OCI-M1 (cell line): ENCODE data around the gene SRCIN1.
"Not testable (repeated sequence)": the region's sequence is repeated elsewhere in the genome, so short reads cannot be mapped to it uniquely, and the experiment has no call there.

Experiments used
- DNase-seq: peaks from one replicate; lab custom pipeline; 2025; lab: John Stamatoyannopoulos, UW

The SRCIN1 gene

GRCh38 chr17:38544839-38545209 lies 60.9 kb downstream of the SRCIN1 start:
- DNase-seq = no peak

GRCh38 chr17:38544175-38544838 lies 61.4 kb downstream of the SRCIN1 start:
- no peak for DNase-seq

GRCh38 chr17:38543403-38544174 lies 62.2 kb downstream of the SRCIN1 start:
- no peak for DNase-seq

DNA sequence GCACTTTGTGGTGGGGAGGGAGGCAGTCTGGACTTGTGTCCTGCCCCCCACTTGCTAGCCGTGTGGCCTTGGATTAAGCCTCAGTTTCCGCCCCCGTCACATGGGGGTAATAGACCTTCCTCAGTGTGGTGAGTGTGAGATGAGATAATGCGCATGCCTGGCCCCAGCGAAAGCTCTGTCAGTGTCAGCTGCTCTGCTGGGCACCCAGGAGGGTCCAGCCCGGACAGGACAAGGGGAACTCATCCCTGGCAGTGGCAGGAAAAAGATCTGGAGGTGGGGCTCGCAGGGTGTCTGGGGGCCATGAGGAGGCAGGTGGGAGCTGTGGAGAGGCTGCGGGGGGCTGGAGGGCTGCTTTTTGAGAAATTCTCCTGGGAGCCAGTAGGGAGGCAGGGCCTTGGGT lies 63.5 kb downstream of the SRCIN1 start:
- no peak for DNase-seq

DNA sequence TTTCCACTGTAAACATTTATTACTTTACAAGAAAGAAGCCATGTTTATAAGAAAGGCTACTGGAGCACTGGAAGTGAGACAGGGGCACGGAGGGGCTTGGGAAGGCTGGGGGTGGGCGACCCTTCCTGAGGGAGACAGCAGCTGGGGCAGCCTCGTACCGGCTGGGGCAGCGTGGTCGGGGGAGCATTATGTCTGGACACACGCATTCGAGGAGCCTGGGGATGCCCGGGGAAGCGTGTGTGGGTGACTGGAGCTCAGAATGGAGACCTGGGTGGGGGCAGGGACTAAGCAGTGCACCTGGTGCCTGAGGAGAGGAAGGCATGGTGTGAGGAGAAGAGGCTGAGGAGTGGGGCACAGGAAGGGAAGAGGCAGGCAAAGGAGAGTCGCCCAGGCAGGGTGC lies 64.5 kb downstream of the SRCIN1 start:
- no peak for DNase-seq

DNA sequence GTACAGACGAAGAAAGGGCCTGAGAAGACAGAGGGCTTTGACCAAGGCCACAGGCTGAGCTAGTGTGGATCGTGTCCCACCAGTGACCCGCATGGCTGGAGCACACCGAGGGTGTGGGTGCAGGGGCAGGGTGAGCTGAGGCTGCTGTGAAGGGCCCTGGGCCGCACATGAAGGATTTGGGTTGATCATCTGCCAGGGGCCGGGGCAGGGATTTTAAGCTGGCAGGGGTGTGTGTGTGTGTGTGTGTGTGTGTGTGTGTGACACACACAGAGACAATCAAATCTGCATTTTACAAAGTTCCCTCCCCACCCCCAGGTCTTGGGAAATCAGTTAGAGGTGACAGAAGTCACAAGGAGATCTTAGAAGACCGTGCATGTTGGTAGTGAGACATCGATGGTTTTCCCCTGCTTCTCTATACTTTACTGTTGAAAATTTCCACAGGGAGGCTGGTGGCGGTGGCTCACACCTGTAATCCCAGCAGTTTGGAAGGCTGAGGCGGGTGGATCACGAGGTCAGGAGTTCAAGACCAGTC lies 65.2 kb downstream of the SRCIN1 start:
- DNase-seq = no peak

DNA sequence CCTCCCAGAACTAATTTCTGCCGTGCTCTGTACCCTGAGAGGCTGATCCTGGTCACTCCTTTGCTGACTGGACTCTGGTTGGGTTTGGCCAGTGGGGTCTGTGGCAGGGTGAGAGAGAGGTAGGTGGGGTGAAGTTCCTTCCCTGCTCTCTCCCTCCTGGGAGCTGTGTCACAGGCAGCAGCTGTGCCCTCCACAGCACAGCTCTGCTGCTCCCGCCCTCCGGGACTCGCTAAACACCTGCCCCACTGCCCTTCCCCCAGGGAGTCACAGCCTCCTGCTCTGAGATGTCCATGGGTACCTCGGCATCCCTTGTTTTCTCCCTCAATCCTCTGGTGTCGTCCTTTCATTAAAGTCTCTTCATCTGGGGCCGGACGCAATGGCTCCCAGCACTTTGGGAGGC lies 66.4 kb downstream of the SRCIN1 start:
- DNase-seq = no peak

DNA sequence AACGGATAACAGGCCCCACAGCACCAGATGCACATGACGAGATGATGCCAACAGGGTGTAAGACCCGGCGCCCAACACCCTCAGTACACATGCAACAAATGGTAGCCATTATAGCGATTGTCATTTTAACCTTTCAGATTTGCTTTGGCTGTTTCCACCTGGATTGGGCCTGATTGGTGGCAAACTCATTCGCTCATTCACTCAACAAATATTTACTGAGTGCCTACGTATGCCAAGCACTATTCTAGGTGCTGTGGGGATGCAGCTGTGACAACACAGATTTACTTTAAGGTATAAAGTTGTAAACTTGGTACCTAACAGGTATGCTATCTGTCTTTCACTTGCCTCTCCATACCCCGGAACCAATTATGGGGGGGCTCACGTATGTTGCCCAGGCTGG lies 66.8 kb downstream of the SRCIN1 start:
- DNase-seq = no peak

DNA sequence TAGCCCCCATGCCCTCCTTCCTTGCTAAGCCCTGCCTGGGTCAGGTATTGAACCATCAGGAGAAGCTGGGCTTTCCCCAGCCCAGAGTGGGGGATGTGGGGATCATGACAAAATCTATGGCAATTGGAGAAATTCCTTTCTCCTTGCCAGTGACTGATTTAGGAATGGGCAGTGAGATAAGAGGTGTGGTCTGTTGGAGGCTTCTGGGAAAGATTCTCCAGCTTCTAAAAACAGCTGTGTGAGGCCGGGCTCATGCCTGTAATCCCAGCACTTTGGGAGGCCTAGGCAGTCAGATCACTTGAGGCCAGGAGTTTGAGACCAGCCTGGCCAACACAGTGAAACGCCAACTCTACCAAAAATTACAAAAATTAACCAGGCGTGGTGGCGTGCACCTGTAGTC lies 69.1 kb downstream of the SRCIN1 start:
- DNase-seq = no peak

GRCh38 chr17:38535886-38536285 lies 69.9 kb downstream of the SRCIN1 start:
- DNase-seq = no peak

GRCh38 chr17:38534498-38534885 lies 71.3 kb downstream of the SRCIN1 start:
- DNase-seq = no peak

GRCh38 chr17:38533866-38534497 lies 71.8 kb downstream of the SRCIN1 start:
- DNase-seq = no peak

DNA sequence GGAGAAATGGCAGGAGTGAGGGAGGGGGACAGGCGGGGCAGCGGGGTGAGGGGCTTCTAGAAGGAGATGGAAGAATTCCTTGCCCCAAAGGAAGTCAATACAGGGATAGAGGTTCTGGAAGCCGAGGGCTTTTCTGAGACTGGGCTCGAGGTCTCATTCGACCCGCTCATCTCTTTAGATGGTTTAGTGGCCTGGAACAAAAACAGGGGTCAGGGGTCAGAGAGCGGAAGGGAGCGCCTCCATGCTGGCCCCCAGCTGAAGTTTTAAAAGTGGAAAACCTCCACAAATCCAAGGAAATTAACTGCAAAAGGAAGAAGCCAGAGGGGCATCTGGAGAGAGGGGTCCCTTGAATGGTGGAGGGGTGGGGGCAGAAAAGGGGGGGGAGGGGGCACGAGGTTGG lies 72.5 kb downstream of the SRCIN1 start:
- DNase-seq = no peak

DNA sequence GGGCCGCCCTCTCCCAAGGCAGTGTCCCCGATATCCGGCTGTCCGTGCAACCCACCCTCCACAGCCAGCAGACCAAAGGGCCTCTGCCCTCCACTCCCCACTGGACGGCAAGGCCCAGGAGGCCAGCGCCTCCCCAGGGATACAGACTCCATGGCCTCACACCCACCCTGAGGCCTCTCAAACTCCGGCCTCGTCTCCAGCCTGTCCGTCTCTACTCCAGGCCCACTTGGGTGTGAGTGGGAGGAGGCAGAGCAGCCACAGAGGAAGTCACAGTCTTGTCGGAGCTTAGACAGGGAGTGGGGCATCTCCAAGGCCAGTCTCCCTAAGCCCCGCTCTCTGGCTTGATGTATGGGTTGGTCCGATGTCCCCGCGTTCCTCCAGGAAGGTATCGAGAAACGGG lies 73.3 kb downstream of the SRCIN1 start:
- DNase-seq = no peak

- DNase-seq = not testable (repeated sequence)
These were observed 74.0 kb downstream of the SRCIN1 start for GRCh38 chr17:38531761-38532160.

GRCh38 chr17:38530856-38531255 lies 74.9 kb downstream of the SRCIN1 start:
- not testable (repeated sequence) for DNase-seq

GRCh38 chr17:38528141-38528540 lies 77.6 kb downstream of the SRCIN1 start:
- not testable (repeated sequence) for DNase-seq

DNA sequence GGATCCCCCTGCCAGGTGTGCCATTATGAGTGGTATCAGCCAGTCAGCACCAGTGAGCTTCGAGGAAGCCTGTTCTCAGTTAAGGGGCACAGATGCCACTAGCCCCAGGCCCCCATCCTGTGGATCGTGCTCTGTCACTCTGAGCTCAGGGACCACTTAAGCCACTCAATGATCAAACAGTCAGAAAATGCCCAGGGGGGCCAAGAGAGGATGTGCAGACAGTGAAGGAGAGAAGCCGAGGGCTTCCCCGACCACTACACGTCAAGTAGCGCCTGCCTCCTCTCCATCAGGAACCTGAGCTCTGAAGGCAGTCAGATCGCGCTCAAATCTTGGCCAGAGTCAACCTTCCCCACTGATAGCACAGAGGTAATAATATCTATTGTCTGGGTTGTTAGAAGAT lies 79.2 kb downstream of the SRCIN1 start:
- DNase-seq = not testable (repeated sequence)

DNA sequence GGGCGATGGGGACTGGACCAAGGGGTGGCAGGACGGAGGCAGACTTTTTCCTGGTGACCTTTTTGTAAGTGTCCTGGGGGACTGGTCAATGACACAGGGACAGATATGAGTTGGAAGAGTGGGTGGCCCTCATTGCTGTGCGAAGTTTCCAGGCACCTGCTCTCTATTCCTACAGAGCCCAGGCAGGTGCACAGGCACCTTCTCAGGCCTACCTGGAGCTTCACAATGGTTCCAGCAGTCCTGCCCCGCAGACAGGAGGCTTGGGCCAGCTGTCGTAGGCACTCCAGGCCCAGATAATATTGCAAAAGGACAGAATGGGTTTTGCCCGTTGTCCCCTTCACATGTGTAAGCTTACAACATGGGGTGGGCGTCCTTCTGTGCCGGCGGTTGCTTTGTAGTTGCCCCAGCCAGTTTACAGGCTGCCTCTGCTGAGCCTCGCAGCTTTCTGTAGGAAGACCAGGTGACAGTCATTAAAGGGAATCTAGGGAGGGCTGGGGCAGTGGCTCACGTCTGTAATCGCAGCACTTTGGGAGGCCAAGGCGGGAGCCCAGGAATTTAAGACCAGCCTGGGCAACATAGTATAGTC lies 93.2 kb downstream of the SRCIN1 start:
- DNase-seq = no peak

DNA sequence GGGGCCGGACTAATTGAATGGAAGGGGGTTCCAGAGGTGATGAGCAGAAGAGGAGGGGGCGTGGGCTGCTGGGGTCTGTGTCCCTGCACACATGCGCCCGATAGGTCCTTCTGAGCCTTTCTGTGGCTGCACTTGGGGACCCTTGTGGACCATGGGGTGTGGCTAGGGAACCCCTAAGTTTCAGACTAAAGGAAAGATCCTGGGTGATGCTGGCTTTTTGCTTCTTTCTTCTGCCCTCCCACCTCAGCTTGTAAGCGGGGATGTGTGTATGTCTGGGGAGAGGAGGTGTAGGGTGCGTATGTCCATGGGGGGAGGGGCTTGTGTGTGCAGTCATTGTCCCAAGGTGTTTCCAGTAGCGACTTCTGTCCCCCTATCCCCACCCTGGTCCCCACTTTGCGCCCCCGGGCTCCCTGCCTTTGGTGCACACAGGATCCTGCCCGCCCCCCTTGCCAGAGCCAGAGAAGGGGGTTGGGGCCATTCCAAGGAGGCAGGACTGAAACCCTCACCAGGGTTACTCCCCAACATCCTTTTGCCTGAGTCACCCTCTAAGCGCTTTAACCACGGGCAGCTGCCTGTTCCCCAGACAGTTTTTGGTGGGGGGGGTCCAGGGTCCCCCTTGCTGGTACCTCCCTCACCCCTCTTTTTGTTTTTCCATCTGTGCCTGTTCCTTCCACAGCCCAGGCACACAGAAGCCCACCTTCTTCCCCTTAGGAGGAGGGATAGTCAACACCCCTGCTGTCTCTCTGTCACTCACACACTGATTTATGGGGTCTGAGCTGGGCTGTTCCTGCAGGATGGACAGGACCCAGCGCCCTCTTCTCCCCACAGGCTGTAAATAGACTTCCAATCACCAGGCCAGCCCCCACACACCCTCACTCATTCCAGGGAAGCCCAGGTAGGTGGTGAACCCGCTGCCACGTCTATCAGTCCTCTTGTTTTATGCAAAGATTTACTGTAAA lies 94.3 kb downstream of the SRCIN1 start:
- DNase-seq = no peak

- DNase-seq = no peak
These were observed 95.2 kb downstream of the SRCIN1 start for GRCh38 chr17:38510421-38511149.
